Upper lobe of right lung (tissue), 1 donor: ENCODE data around the gene RFX7. TPM values are rescaled to one million over a fixed set of nuclear protein-coding genes. Genes with fewer than 3 reads are reported as not detected.

Experiments used
- ATAC-seq: fragments of 200-7000 bp; cut with Tn5 transposase; one replicate; pipeline ENCODE4 v1.9.1; 2020; ENCODE audit warnings: mild to moderate bottlenecking, moderate library complexity
- DNase-seq: peaks from one replicate; pipeline ENCODE4 v3.0.0-alpha.2; 2020
- H3K27ac ChIP-seq: fragments of 200-600 bp; one replicate; pipeline ENCODE4 v1.8.0; 2022
- H3K27me3 ChIP-seq: fragments of 200-600 bp; one replicate; pipeline ENCODE4 v1.8.0; 2022; ENCODE audit warnings: mild to moderate bottlenecking
- H3K36me3 ChIP-seq: fragments of 200-600 bp; one replicate; pipeline ENCODE4 v1.8.0; 2022
- H3K4me1 ChIP-seq: fragments of 200-600 bp; one replicate; pipeline ENCODE4 v1.8.0; 2022
- H3K4me3 ChIP-seq: fragments of 200-600 bp; one replicate; pipeline ENCODE4 v1.8.0; 2022; ENCODE audit warnings: mild to moderate bottlenecking
- H3K9me3 ChIP-seq: fragments of 200-600 bp; one replicate; pipeline ENCODE4 v1.8.0; 2022
- intact Hi-C: fragments of 100-400 bp; cut with DNase I; formaldehyde crosslinking; loops from one replicate; pipeline ENCODE4 v1.11.0; 2022
- total RNA-seq: library from RNA; stranded (reverse); fragmentation: NEBNext Ultra II Directional; extraction: Animal tissue kit (Norgen Biotek cat#: 25700); gene quantifications from one replicate; pipeline ENCODE4 v1.2.1, GENCODE V29; 2021
- TF ChIP-seq, protein P1 (sequence below): fragments of 200-600 bp; IDR thresholded peaks from one replicate; pipeline ENCODE4 v1.8.0; 2022; ENCODE audit warnings: antibody characterized with exemption
- donor health status: DM: no; HTN: yes; CAD: no; lungs with severe emphysema.

RFX7 gene
- total RNA-seq, 1 donor from 2014 or later, result 15.7 TPM

DNA sequence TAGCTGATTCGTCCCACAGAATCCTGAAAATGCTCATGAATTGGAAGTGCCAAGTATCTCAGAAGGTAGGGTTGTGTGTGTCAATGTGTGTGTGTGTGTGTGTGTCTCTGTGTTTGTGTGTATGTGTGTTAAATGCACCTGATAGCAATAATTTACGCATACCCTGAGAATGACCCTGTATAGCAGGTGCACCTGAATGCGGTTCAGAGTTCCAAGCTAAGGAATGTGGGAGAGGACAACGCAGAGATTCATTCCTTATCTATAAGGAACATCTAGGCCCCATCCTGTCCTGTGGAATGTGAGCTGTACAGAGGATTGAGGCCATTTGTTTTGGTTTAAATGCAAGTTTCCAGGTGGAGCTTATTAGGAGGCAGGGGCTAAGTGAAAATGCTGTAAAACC, 201.2 kb downstream of the RFX7 start:
- no peak for ATAC-seq
- H3K36me3 ChIP-seq, result no peaks in the 10 kb centered on the region
- no peak overlapping the region for H3K4me3 ChIP-seq
- TF ChIP-seq, protein P1, sequence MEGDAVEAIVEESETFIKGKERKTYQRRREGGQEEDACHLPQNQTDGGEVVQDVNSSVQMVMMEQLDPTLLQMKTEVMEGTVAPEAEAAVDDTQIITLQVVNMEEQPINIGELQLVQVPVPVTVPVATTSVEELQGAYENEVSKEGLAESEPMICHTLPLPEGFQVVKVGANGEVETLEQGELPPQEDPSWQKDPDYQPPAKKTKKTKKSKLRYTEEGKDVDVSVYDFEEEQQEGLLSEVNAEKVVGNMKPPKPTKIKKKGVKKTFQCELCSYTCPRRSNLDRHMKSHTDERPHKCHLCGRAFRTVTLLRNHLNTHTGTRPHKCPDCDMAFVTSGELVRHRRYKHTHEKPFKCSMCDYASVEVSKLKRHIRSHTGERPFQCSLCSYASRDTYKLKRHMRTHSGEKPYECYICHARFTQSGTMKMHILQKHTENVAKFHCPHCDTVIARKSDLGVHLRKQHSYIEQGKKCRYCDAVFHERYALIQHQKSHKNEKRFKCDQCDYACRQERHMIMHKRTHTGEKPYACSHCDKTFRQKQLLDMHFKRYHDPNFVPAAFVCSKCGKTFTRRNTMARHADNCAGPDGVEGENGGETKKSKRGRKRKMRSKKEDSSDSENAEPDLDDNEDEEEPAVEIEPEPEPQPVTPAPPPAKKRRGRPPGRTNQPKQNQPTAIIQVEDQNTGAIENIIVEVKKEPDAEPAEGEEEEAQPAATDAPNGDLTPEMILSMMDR, result no peak
- no peak for DNase-seq
- H3K27me3 ChIP-seq, result no peaks in the 10 kb centered on the region
- H3K9me3 ChIP-seq, result no peaks in the 10 kb centered on the region
- H3K4me1 ChIP-seq, result no peaks in the 10 kb centered on the region
- intact Hi-C loops, result no loop called here
- no peak overlapping the region for H3K27ac ChIP-seq

DNA sequence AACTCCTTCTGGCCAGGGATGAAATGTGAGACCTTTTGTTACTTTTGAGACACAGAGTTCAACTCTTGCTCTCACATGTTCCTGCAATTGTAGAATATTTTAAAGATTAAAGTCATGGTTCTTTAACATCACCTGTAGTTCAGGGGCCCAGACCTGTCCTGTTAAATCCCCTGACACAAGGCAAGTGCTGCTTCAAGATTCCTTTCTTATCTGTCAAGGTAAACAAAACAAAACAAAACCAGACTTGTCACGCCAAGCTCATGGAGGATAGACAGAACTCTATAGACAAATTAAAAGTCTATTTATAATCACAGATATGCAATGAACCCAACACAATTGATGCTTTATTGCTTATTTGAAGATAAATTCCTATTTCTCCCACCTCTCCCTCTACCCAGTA, 201.6 kb downstream of the RFX7 start:
- intact Hi-C loops, result no loop called here
- no peak for DNase-seq
- no peaks in the 10 kb centered on the region for H3K4me1 ChIP-seq
- H3K27me3 ChIP-seq, result no peaks in the 10 kb centered on the region
- ATAC-seq, result no peak
- TF ChIP-seq, protein P1, result no peak
- no peaks in the 10 kb centered on the region for H3K9me3 ChIP-seq
- H3K36me3 ChIP-seq, result no peaks in the 10 kb centered on the region
- no peak overlapping the region for H3K4me3 ChIP-seq
- no peak overlapping the region for H3K27ac ChIP-seq

DNA sequence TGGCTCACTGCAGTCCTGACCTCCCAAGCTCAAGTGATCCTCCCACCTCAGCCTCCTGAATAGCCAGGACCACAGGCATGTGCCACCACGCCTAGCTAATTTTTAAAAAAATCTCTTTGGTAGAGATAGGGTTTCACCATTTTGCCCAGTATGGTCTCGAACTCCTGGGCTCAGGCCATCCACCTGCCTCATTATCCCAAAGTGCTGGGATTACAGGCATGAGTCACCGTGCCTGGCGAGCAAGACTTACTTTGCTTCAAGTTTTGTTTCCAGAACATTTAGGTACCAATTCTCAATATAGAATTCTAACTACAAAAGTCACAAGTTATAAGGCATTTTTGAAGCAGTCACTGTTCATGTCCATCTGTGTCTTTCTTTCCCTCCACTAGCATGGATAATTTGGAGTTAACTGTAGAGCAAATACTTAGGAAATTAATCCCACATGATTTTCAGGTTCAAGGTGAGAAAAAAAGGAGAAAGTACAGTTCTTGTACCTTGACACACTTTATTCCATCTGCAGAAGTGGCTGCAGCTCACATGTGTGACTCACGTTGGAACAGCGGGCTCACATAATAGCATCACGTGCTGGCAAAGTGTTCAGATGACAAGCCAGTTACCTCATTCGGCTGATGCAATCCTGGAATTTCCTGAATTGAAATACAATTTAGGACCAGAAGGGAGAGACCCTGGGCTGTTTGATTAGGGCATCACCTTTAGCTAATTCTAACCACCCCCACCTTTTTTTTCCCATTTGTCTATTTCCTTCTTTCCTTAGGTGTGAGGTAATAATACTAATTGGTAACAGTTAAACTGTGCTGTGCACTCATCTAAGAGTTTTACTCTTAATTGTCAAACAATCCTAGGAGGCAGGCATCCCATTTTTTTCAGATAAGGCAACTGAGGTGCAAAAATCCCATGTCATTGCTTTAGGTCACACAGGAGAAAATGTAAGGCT, 203.3 kb downstream of the RFX7 start:
- Histone ChIP-seq H3K4me1 (no peaks in the 10 kb centered on the region), H3K4me3 (no peak overlapping the region), H3K27me3 (no peaks in the 10 kb centered on the region), H3K36me3 (no peaks in the 10 kb centered on the region), H3K27ac (peak overlapping the region; percentile 56), H3K9me3 (no peaks in the 10 kb centered on the region)
- peak; percentile 68 for DNase-seq
- intact Hi-C loops, result no loop called here
- TF ChIP-seq, protein P1, result no peak
- peak; percentile 87 for ATAC-seq

DNA sequence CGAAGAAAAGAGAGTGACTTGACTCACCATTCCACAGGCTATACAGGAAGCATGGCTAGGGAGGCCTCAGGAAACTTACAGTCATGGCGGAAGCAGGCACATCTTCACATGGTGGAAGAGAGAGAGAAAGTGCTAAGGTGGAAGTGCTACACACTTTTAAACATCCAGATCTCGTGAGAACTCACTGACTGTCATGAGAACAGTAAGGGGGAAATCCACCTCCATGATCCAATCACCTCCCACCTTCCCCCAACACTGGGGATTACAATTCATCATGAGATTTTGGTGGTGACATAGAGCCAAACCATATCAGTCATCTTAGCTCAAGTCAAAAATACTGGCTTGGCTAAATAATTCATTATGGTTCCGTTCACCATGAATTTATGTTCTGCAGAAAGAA, 205.0 kb downstream of the RFX7 start:
- no peaks in the 10 kb centered on the region for H3K36me3 ChIP-seq
- ATAC-seq (no peak), DNase-seq (no peak)
- intact Hi-C loops, result no loop called here
- no peak overlapping the region for H3K4me3 ChIP-seq
- no peaks in the 10 kb centered on the region for H3K27me3 ChIP-seq
- TF ChIP-seq, protein P1, result no peak
- no peaks in the 10 kb centered on the region for H3K4me1 ChIP-seq
- no peak overlapping the region for H3K27ac ChIP-seq
- H3K9me3 ChIP-seq, result no peaks in the 10 kb centered on the region

DNA sequence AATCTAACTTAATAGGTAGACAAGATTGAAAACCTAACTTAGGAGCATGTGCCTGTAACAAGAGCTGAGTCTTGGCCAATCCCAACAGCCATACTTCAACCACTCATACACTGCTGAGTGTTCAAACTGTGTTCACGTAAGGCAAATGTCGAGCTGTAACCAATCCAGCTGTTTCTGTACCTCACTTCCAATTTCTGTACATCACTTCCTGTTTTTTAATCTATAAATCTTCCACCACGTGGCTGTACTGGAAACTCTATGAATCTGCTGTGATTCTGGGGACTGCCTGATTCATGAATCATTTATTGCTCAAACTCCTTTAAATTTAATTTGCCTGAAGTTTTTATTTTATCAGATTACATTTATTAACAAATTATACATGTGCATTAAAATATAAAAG, 205.7 kb downstream of the RFX7 start:
- TF ChIP-seq, protein P1, result no peak
- Histone ChIP-seq H3K27ac (no peak overlapping the region), H3K9me3 (no peaks in the 10 kb centered on the region), H3K4me3 (no peak overlapping the region), H3K27me3 (no peaks in the 10 kb centered on the region), H3K4me1 (no peaks in the 10 kb centered on the region), H3K36me3 (no peaks in the 10 kb centered on the region)
- DNase-seq (no peak), ATAC-seq (no peak)
- intact Hi-C loops, result no loop called here

Other genes with a start within 250 kb of the RFX7 start
- 7.0 TPM for gene TEX9, start 121.5 kb upstream of the RFX7 start, total RNA-seq
- 0.58 TPM for gene MNS1, start 221.3 kb upstream of the RFX7 start, total RNA-seq